HG02610 (cell line): ENCODE results near the gene GOLPH3.
"Not testable (repeated sequence)": the region's sequence is repeated elsewhere in the genome, so short reads cannot be mapped to it uniquely, and the experiment has no call there.

Experiments used
- ATAC-seq: cut with Tn5 transposase; IDR thresholded peaks from one replicate; pipeline ENCODE4 v1.9.1; 2021; ENCODE audit warnings: mild to moderate bottlenecking, moderate library complexity; ENCODE audit not compliant: unreplicated experiment

Gene GOLPH3

GRCh38 chr5:32172186-32172911 lies 1.8 kb downstream of the GOLPH3 start:
- ATAC-seq = not testable (repeated sequence)

- no peak for ATAC-seq
These were observed 3.6 kb downstream of the GOLPH3 start for GRCh38 chr5:32170303-32171151.

- ATAC-seq = no peak
These were observed 5.6 kb downstream of the GOLPH3 start for GRCh38 chr5:32168460-32169033.

- no peak for ATAC-seq
These were observed 8.5 kb downstream of the GOLPH3 start for GRCh38 chr5:32165597-32165996.

- ATAC-seq = peak; percentile 40
These were observed 10.3 kb downstream of the GOLPH3 start for GRCh38 chr5:32163785-32164184.

- no peak for ATAC-seq
These were observed 11.1 kb downstream of the GOLPH3 start for GRCh38 chr5:32163053-32163452.

- no peak for ATAC-seq
These were observed 13.9 kb downstream of the GOLPH3 start for GRCh38 chr5:32160228-32160627.

- ATAC-seq = no peak
These were observed 14.6 kb downstream of the GOLPH3 start for GRCh38 chr5:32159328-32160072.

- no peak for ATAC-seq
These were observed 15.5 kb downstream of the GOLPH3 start for GRCh38 chr5:32158679-32158975.

- ATAC-seq = no peak
These were observed 17.0 kb downstream of the GOLPH3 start for GRCh38 chr5:32157078-32157477.

GRCh38 chr5:32156635-32157034 lies 17.5 kb downstream of the GOLPH3 start:
- no peak for ATAC-seq

GRCh38 chr5:32155211-32155610 lies 18.9 kb downstream of the GOLPH3 start:
- ATAC-seq = no peak

GRCh38 chr5:32153723-32154122 lies 20.4 kb downstream of the GOLPH3 start:
- no peak for ATAC-seq

GRCh38 chr5:32151198-32151597 lies 22.9 kb downstream of the GOLPH3 start:
- ATAC-seq = no peak

GRCh38 chr5:32150366-32150765 lies 23.8 kb downstream of the GOLPH3 start:
- no peak for ATAC-seq

- ATAC-seq = no peak
These were observed 26.2 kb downstream of the GOLPH3 start for GRCh38 chr5:32147959-32148358.

GRCh38 chr5:32147236-32147635 lies 26.9 kb downstream of the GOLPH3 start:
- ATAC-seq = no peak

- ATAC-seq = no peak
These were observed 28.7 kb downstream of the GOLPH3 start for GRCh38 chr5:32145378-32145777.

- no peak for ATAC-seq
These were observed 29.5 kb downstream of the GOLPH3 start for GRCh38 chr5:32144378-32145207.

- ATAC-seq = no peak
These were observed 30.3 kb downstream of the GOLPH3 start for GRCh38 chr5:32143617-32144377.
